Parathyroid adenoma (tissue), 2 donors: ENCODE measurements around the gene MAPKAPK5.

Experiments used
- H2AFZ ChIP-seq: fragments of 300-600 bp; sonication (generic); one replicate; pipeline ENCODE4 v1.7.0; 2017; ENCODE audit warnings: antibody characterized with exemption, mild to moderate bottlenecking
- H3K27ac ChIP-seq: fragments of 300-600 bp; sonication (generic); one replicate; pipeline ENCODE4 v1.7.0; 2017
- H3K27me3 ChIP-seq: fragments of 300-600 bp; sonication (generic); one replicate; pipeline ENCODE4 v1.7.0; 2017; ENCODE audit warnings: low read length; ENCODE audit not compliant: control insufficient read depth, insufficient read depth
- H3K36me3 ChIP-seq: fragments of 300-600 bp; sonication (generic); one replicate; pipeline ENCODE4 v1.7.0; 2017; ENCODE audit warnings: low read length; ENCODE audit not compliant: control insufficient read depth, insufficient read depth
- H3K4me1 ChIP-seq: fragments of 300-600 bp; sonication (generic); one replicate; pipeline ENCODE4 v1.7.0; 2017; ENCODE audit warnings: control low read depth
- H3K4me2 ChIP-seq: fragments of 300-600 bp; sonication (generic); one replicate; pipeline ENCODE4 v1.7.0; 2017; ENCODE audit warnings: low read length
- H3K4me3 ChIP-seq: fragments of 300-600 bp; sonication (generic); one replicate; pipeline ENCODE4 v1.7.0; 2017; ENCODE audit warnings: low read depth, low read length
- H3K79me2 ChIP-seq: fragments of 300-600 bp; sonication (generic); one replicate; pipeline ENCODE4 v1.7.0; 2017; ENCODE audit warnings: control low read depth
- H3K9ac ChIP-seq: fragments of 300-600 bp; sonication (generic); one replicate; pipeline ENCODE4 v1.7.0; 2017; ENCODE audit warnings: mild to moderate bottlenecking
- H3K9me3 ChIP-seq: fragments of 300-600 bp; sonication (generic); one replicate; pipeline ENCODE4 v1.7.0; 2017; ENCODE audit warnings: low read length; ENCODE audit not compliant: control insufficient read depth
- TF ChIP-seq, protein P1 (sequence below): fragments of 300-600 bp; sonication (generic); IDR thresholded peaks from one replicate; pipeline ENCODE4 v1.7.0; 2017; ENCODE audit warnings: antibody characterized with exemption, mild to moderate bottlenecking
- donor health status: primary hyperparathyroidism.

MAPKAPK5 gene, protein sequence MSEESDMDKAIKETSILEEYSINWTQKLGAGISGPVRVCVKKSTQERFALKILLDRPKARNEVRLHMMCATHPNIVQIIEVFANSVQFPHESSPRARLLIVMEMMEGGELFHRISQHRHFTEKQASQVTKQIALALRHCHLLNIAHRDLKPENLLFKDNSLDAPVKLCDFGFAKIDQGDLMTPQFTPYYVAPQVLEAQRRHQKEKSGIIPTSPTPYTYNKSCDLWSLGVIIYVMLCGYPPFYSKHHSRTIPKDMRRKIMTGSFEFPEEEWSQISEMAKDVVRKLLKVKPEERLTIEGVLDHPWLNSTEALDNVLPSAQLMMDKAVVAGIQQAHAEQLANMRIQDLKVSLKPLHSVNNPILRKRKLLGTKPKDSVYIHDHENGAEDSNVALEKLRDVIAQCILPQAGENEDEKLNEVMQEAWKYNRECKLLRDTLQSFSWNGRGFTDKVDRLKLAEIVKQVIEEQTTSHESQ

DNA sequence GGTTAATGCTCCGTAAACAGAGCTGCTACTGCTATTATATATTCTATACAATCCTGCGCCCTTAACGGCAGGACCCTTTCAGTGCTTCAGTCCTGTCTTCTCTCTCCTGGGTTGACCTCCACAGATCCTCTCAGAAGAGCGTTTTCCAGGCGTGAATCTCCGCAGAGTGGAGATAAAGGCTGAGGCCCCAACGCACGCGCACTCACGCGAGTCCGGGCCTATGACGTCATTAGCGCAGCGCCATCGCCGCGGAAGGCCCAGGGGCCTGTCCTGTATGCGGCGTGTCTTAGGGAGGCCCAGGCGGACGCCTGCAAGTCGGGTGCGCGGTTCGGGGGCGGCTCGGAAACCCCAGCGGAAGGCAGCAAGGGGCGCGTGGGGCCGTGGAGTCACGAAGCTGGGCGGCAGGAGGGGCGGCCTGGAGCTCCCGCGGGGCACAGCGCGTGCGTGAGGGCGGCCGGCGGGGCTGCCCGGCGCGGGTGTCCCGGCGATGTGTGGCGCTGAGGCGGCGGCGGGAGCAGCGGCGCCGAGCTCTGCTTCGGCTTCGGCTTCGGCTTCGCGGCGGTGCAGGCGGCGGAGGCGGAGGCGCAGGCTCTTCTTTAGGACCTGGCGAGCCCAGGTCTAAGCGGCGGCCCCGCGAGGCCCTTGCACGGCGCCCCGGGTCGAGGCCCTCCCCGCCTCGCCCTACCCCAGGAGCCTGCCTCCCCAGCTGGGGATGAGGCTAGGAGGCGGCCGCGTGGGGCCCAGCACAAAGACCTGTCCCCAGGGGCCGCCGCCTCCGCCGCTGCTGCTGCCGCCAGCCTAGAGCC, at the start of gene MAPKAPK5:
MAPKAPK5 (plus strand) TSS at position 479 of the 806 bp plus-strand sequence. CDS start 506 bp downstream, outside the sequence.
- peaks cover 31% of the 10 kb centered on the region for H3K79me2 ChIP-seq
- peak within 1 kb of the TSS; percentile 89 for H2AFZ ChIP-seq
- no peaks in the 10 kb centered on the region for H3K27me3 ChIP-seq
- H3K4me3 ChIP-seq: peak within 1 kb of the TSS; percentile 83
- TF ChIP-seq, protein P1, sequence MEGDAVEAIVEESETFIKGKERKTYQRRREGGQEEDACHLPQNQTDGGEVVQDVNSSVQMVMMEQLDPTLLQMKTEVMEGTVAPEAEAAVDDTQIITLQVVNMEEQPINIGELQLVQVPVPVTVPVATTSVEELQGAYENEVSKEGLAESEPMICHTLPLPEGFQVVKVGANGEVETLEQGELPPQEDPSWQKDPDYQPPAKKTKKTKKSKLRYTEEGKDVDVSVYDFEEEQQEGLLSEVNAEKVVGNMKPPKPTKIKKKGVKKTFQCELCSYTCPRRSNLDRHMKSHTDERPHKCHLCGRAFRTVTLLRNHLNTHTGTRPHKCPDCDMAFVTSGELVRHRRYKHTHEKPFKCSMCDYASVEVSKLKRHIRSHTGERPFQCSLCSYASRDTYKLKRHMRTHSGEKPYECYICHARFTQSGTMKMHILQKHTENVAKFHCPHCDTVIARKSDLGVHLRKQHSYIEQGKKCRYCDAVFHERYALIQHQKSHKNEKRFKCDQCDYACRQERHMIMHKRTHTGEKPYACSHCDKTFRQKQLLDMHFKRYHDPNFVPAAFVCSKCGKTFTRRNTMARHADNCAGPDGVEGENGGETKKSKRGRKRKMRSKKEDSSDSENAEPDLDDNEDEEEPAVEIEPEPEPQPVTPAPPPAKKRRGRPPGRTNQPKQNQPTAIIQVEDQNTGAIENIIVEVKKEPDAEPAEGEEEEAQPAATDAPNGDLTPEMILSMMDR: no peak
- no peaks in the 10 kb centered on the region for H3K36me3 ChIP-seq
- H3K27ac ChIP-seq: peak within 1 kb of the TSS; percentile 93
- H3K4me2 ChIP-seq: peak within 1 kb of the TSS; percentile 70
- peaks cover 11% of the 10 kb centered on the region for H3K4me1 ChIP-seq
- no peaks in the 10 kb centered on the region for H3K9me3 ChIP-seq
- H3K9ac ChIP-seq: peak within 1 kb of the TSS; percentile 39

DNA sequence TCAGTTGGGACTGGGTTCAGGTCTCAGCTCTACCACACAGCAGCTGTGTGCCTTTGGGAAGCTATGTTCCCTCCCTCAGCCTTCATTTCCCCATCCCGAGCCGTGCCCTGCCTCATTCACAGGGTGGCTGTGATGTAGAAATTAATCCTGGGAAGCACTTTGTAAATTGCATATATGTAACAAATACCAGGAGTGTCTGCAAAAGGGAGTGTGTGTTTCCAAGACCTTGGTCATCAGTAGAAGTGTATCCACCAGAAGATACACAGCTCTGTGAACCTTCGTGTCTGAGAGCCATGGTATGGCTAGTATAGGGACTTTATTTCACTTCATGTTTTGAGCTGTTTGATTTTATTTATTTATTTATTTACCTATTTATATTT, 49.2 kb upstream of the MAPKAPK5 start:
- Histone ChIP-seq H3K4me1 (no peaks in the 10 kb centered on the region), H3K36me3 (no peaks in the 10 kb centered on the region), H3K9ac (no peak overlapping the region), H3K79me2 (no peaks in the 10 kb centered on the region), H3K4me2 (no peak overlapping the region), H3K4me3 (no peak overlapping the region), H3K27ac (no peak overlapping the region), H3K27me3 (no peaks in the 10 kb centered on the region), H3K9me3 (no peaks in the 10 kb centered on the region), H2AFZ (no peak overlapping the region)
- TF ChIP-seq, protein P1: no peak

DNA sequence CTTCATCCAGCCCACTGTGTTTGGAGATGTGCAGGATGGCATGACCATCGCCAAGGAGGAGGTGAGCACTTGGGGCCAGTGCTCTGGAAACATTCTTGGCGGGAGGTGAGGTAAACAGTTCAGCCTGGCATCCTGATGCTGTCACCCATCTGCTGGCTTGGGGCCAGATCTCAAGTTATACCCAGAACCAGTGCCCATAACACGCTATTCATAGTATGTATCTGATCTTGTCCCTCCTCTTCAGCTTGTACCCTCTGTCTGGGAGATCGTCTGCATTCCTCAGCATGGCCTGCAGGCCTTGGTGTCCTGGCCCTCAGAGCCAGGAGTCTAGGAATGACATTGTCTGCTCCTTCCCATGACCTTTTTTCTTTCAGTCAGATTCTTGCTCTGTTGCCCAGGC, 43.8 kb upstream of the MAPKAPK5 start:
- Histone ChIP-seq H3K27ac (no peak overlapping the region), H3K4me3 (no peak overlapping the region), H3K36me3 (no peaks in the 10 kb centered on the region), H3K9ac (no peak overlapping the region), H3K4me2 (no peak overlapping the region), H3K27me3 (no peaks in the 10 kb centered on the region), H2AFZ (no peak overlapping the region), H3K79me2 (no peaks in the 10 kb centered on the region), H3K9me3 (no peaks in the 10 kb centered on the region), H3K4me1 (no peaks in the 10 kb centered on the region)
- TF ChIP-seq, protein P1: no peak

DNA sequence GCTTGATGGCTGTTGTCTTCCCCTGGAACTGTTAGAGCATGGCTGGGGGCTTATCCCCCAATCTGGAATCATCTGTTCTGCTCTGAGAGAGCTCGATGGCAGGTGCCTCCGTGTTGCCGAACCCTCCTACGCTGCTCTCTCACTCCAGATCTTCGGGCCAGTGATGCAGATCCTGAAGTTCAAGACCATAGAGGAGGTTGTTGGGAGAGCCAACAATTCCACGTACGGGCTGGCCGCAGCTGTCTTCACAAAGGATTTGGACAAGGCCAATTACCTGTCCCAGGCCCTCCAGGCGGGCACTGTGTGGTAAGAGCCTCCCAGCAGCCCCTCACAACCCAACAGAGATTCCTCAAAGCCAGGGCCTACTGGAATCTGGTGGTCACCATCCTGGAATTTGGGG, 42.3 kb upstream of the MAPKAPK5 start:
- TF ChIP-seq, protein P1: no peak
- no peaks in the 10 kb centered on the region for H3K36me3 ChIP-seq

More for the DNA sequence above, 42.3 kb upstream of the MAPKAPK5 start:
- Histone ChIP-seq H3K4me1 (no peaks in the 10 kb centered on the region), H3K4me2 (no peak overlapping the region), H3K9ac (no peak overlapping the region), H2AFZ (no peak overlapping the region), H3K79me2 (no peaks in the 10 kb centered on the region), H3K9me3 (no peaks in the 10 kb centered on the region), H3K27me3 (no peaks in the 10 kb centered on the region), H3K4me3 (no peak overlapping the region), H3K27ac (no peak overlapping the region)
